K562 (cell line): ENCODE results near the gene CTSL. TPM values are rescaled to one million over a fixed set of nuclear protein-coding genes. Genes with fewer than 3 reads are reported as not detected.

Experiments used
- ATAC-seq: fragments of 200-7000 bp; cut with Tn5 transposase; 3 replicates; pipeline ENCODE4 v1.9.1; 2020; ENCODE audit warnings: moderate library complexity
- BruUV-seq: library from RNA; stranded (reverse); fragments of 400-500 nt; replicated peaks from 2 replicates; lab custom pipeline; 2021; lab: Mats Ljungman, UMichigan
- CTCF ChIA-PET: fragments of 300-600 bp; formaldehyde crosslinking; extraction: SDS; loops from one replicate; lab custom pipeline; 2021; ENCODE audit warnings: low intra/inter-chr PET ratio; lab: Yijun Ruan, JAX
- POLR2A ChIA-PET: fragments of 300-600, 350-650 bp; sonication (Branson Sonifier 250); formaldehyde crosslinking; extraction: SDS; loops from one replicate; lab custom pipeline; 2021; ENCODE audit warnings: antibody characterized with exemption, inconsistent platforms; lab: Yijun Ruan, JAX
- DNase-seq, 4 experiments: peaks; one replicate each; pipeline versions ENCODE4 v3.0.0 to v3.0.0-alpha.2; 2011 to 2018; ENCODE audit warnings: low spot score in 3 of 4, mixed read lengths in 3 of 4; ENCODE audit errors: extremely low read depth in 1 of 4
- FAIRE-seq: peaks from 2 replicates; lab custom pipeline; 2011; peaks lifted over from hg19 to GRCh38; lab: Jason Lieb, UNC
- H2AFZ ChIP-seq: 2 replicates; pipeline ENCODE4 v1.6.0; 2011; ENCODE audit warnings: low read depth, low read length, control low read depth, inconsistent platforms
- H3K27ac ChIP-seq: fragments of 200-600 bp; 3 replicates; pipeline ENCODE4 v1.8.0; 2011; ENCODE audit warnings: low read depth, mild to moderate bottlenecking, control low read depth, inconsistent platforms, low read length, moderate library complexity, mixed read lengths; ENCODE audit errors: extremely low read depth
- H3K27me3 ChIP-seq, 2 experiments: fragments of 300-600 bp in 1 of 2; 2 replicates in 1 of 2; 3 replicates in 1 of 2; pipeline versions ENCODE4 v1.6.0 to v1.8.0; 2011; ENCODE audit warnings: inconsistent platforms in 2 of 2, low read length in 2 of 2, mild to moderate bottlenecking in 1 of 2, mixed read lengths in 1 of 2, moderate library complexity in 1 of 2; ENCODE audit not compliant: control insufficient read depth in 2 of 2, insufficient read depth in 2 of 2
- H3K36me3 ChIP-seq: fragments of 300-600 bp; 3 replicates; pipeline ENCODE4 v1.8.0; 2011; ENCODE audit warnings: mild to moderate bottlenecking, low read length, inconsistent platforms; ENCODE audit not compliant: control insufficient read depth, insufficient read depth
- H3K4me1 ChIP-seq, 2 experiments: fragments of 200-600 bp in 1 of 2; replicated peaks in 1 of 2; 2 replicates in 1 of 2; 3 replicates in 1 of 2; pipeline versions ENCODE4 v1.5.1 to v1.8.0; 2011; ENCODE audit warnings: inconsistent platforms in 2 of 2, low read length in 2 of 2, mild to moderate bottlenecking in 1 of 2, mixed read lengths in 1 of 2, moderate library complexity in 1 of 2; ENCODE audit not compliant: control insufficient read depth in 2 of 2, insufficient read depth in 2 of 2
- H3K4me2 ChIP-seq: 2 replicates; pipeline ENCODE4 v1.6.1; 2011; ENCODE audit warnings: low read length, control low read depth, inconsistent platforms, mixed read lengths; ENCODE audit not compliant: insufficient read depth
- H3K4me3 ChIP-seq: fragments of 200-600 bp; sonication (generic), shearing (Covaris generic); 2 replicates; pipeline ENCODE4 v1.5.1; 2016; ENCODE audit warnings: control low read depth, inconsistent platforms
- H3K79me2 ChIP-seq: fragments of 200-600 bp; 3 replicates; pipeline ENCODE4 v1.8.0; 2011; ENCODE audit warnings: low read length, inconsistent platforms; ENCODE audit not compliant: control insufficient read depth, insufficient read depth
- H3K9ac ChIP-seq, 2 experiments: 2 replicates each; pipeline versions ENCODE4 v1.6.0 to v1.6.1; 2011; ENCODE audit warnings: low read depth in 2 of 2, low read length in 2 of 2, control low read depth in 1 of 2, inconsistent platforms in 1 of 2, mild to moderate bottlenecking in 1 of 2, mixed read lengths in 1 of 2; ENCODE audit not compliant: insufficient read depth in 1 of 2
- H3K9me1 ChIP-seq: one replicate; pipeline ENCODE4 v1.6.0; 2011; ENCODE audit warnings: inconsistent platforms, mild to moderate bottlenecking, low read length, moderate library complexity; ENCODE audit not compliant: control insufficient read depth, insufficient read depth
- H3K9me3 ChIP-seq: replicated peaks from 2 replicates; pipeline ENCODE4 v1.5.1; 2011; ENCODE audit warnings: low read depth, low read length, inconsistent platforms; ENCODE audit not compliant: control insufficient read depth, insufficient read depth
- H4K20me1 ChIP-seq: replicated peaks from 2 replicates; pipeline ENCODE4 v1.6.1; 2011; ENCODE audit warnings: low read length, inconsistent platforms, mixed read lengths; ENCODE audit not compliant: control insufficient read depth, insufficient read depth
- CBFA2T3 ChIP-seq: fragments of 450-650 bp; IDR thresholded peaks from 2 replicates; pipeline ENCODE4 v1.6.1; 2017
- CBX3 ChIP-seq, 2 experiments: IDR thresholded peaks; 1 replicate in 1 of 2; 2 replicates in 1 of 2; pipeline ENCODE4 v1.6.1; 2012; ENCODE audit warnings: inconsistent platforms in 2 of 2, low read length in 2 of 2, borderline replicate concordance in 1 of 2, control low read depth in 1 of 2
- KAT8 ChIP-seq: fragments of 450-650 bp; IDR thresholded peaks from 2 replicates; pipeline ENCODE4 v1.6.1; 2016; ENCODE audit warnings: low read depth, mild to moderate bottlenecking
- MITF ChIP-seq: IDR thresholded peaks from 2 replicates; pipeline ENCODE4 v1.6.1; 2014; ENCODE audit warnings: antibody characterized with exemption
- NCOR1 ChIP-seq: fragments of 450-650 bp; IDR thresholded peaks from 2 replicates; pipeline ENCODE4 v1.6.1; 2016; ENCODE audit warnings: mild to moderate bottlenecking, moderate library complexity
- PRDM10 ChIP-seq: fragments of 450-650 bp; IDR thresholded peaks from 2 replicates; pipeline ENCODE4 v1.6.1; 2018; ENCODE audit not compliant: partially characterized antibody
- PURB ChIP-seq: sonication (generic); formaldehyde crosslinking; IDR thresholded peaks from 2 replicates; pipeline ENCODE4 v1.9.0; 2021; ENCODE audit warnings: low read depth, mild to moderate bottlenecking, missing genetic modification reagents
- SREBF1 ChIP-seq: fragments of 150-350 bp; IDR thresholded peaks from 2 replicates; pipeline ENCODE4 v1.6.1; 2014; ENCODE audit warnings: antibody characterized with exemption, low read depth, low read length, borderline replicate concordance
- TAL1 ChIP-seq: fragments of 450-650 bp; IDR thresholded peaks from 2 replicates; pipeline ENCODE4 v1.6.1; 2016; ENCODE audit warnings: mild to moderate bottlenecking
- TBP ChIP-seq: optimal IDR thresholded peaks from 2 replicates; pipeline ENCODE3; 2011; ENCODE audit warnings: low read depth, low read length, improper control_type of control experiment
- TCF3 ChIP-seq: sonication (generic); formaldehyde crosslinking; IDR thresholded peaks from 2 replicates; pipeline ENCODE4 v1.4.0; 2020; ENCODE audit warnings: mild to moderate bottlenecking, missing genetic modification reagents
- TEAD4 ChIP-seq, 2 experiments: sonication (generic) in 1 of 2; formaldehyde crosslinking in 1 of 2; IDR thresholded peaks; 2 replicates each; pipeline versions ENCODE4 v1.6.1 to v1.8.0; 2012 to 2022; ENCODE audit warnings: borderline replicate concordance in 1 of 2, inconsistent platforms in 1 of 2, low read length in 1 of 2, mild to moderate bottlenecking in 1 of 2, missing genetic modification reagents in 1 of 2
- ZBTB5 ChIP-seq: fragments of 450-650 bp; IDR thresholded peaks from 2 replicates; pipeline ENCODE4 v1.6.1; 2017; ENCODE audit warnings: antibody characterized with exemption
- ZNF174 ChIP-seq: fragments of 250-450 bp; sonication (Bioruptor Pico); IDR thresholded peaks from 2 replicates; pipeline ENCODE4 v1.4.0; 2020; ENCODE audit warnings: mild to moderate bottlenecking
- WGBS: fragments of 100-300 bp; shearing (Covaris generic); methylation state at CpG from one replicate; pipeline ENCODE4 v1.1.6; 2016; ENCODE audit warnings: low coverage, mixed read lengths; ENCODE audit not compliant: insufficient coverage; ENCODE audit errors: missing lambda C conversion rate; 5-methylcytosine and 5-hydroxymethylcytosine counted together
- in situ Hi-C: fragments of 300-500 bp; cut with MboI; formaldehyde crosslinking; loops from 4 replicates; pipeline ENCODE4 v1.15.0; 2018; ENCODE audit warnings: inconsistent platforms, mixed read lengths
- intact Hi-C: fragments of 100-400 bp; cut with micrococcal nuclease; formaldehyde crosslinking; loops from 2 replicates; pipeline ENCODE4 v1.14.2; 2022
- polyA plus RNA-seq, 8 experiments: library from polyadenylated mRNA; depleted of rRNA in 4 of 8; stranded (reverse) in 5 of 8; unstranded in 3 of 8; fragments of >200 nt; fragmentation: Nextera tagmentation in 2 of 8; fragmentation: Illumina TruSeq in 1 of 8; extraction: Ambion mirVana in 2 of 8; extraction: Trizol in 1 of 8; gene quantifications; 2 replicates each; pipeline versions ENCODE4 v1.2.1 to v1.2.3, GENCODE V29; 2011 to 2014; ENCODE audit warnings: inconsistent platforms in 1 of 8, missing spikeins in 1 of 8
- total RNA-seq, 7 experiments: library from RNA; depleted of rRNA in 6 of 7; stranded (reverse); fragments of >200 nt in 6 of 7; fragmentation: Illumina TruSeq in 2 of 7; extraction: Trizol in 2 of 7; gene quantifications; 2 replicates each; pipeline versions ENCODE4 v1.2.1 to v1.2.3, GENCODE V29; 2011 to 2021; ENCODE audit warnings: low replicate concordance in 1 of 7

Gene CTSL
- total and polyA plus RNA-seq, 9 of the 15 experiments (the other 6 are each of a cell fraction or from before 2014, with no cell fraction given) = 55.9 to 165 (median 93.7) TPM

- TF ChIP-seq PRDM10 (no peak), KAT8 (no peak)
- TF ChIP-seq, all 486 proteins: peak for 0
Measured at GRCh38 chr9:87734106-87734505, 8.2 kb downstream of the CTSL start (continued).

- ATAC-seq = peak; percentile 69
- H3K36me3 ChIP-seq = no peaks in the 10 kb centered on the region
- no TSS peak for BruUV-seq
- no peak for TF ChIP-seq ZBTB5
- no peak for TF ChIP-seq PURB (CRISPR knock-in tag)
- peak; percentile 46; the same call in 1 of the 2 replicates for TF ChIP-seq TCF3 (CRISPR knock-in tag)
- peak in 1 of 2 experiments; percentile 42; a peak in 1 of 3 replicates for TF ChIP-seq CBX3 (IDR thresholded peaks at IDR 0.05; ENCODE audit: borderline replicate concordance in 1 of 2, low read length in 2 of 2)
- TF ChIP-seq MITF = no peak
- TF ChIP-seq ZNF174 (CRISPR knock-in tag) = no peak
- TF ChIP-seq TEAD4 (IDR thresholded peaks at IDR 0.05; ENCODE audit: low read length) = 0 out of 2 replicates have a peak, but pooled peaks have one; percentile 7
- TF ChIP-seq TEAD4 (CRISPR knock-in tag; IDR thresholded peaks at IDR 0.05; ENCODE audit: borderline replicate concordance) = no peak
- peak; percentile 45 for TF ChIP-seq TBP
- peak; percentile 13; the same call in 1 of the 2 replicates for TF ChIP-seq TAL1
- TF ChIP-seq NCOR1 = peak; percentile 19; the same call in 1 of the 2 replicates
- peak; percentile 73 for TF ChIP-seq CBFA2T3
- TF ChIP-seq SREBF1 = no peak
Measured at GRCh38 chr9:87739546-87739945, 13.6 kb downstream of the CTSL start.

More at GRCh38 chr9:87739546-87739945, 13.6 kb downstream of the CTSL start:
- Histone ChIP-seq H4K20me1 (no peaks in the 10 kb centered on the region), H3K9me3 (peaks cover 8% of the 10 kb centered on the region; the same call in 1 of the 2 replicates), H3K9me1 (no peaks in the 10 kb centered on the region), H3K27me3 (no peaks in the 10 kb centered on the region), H3K4me2 (peak overlapping the region; percentile 32), H2AFZ (peak overlapping the region; percentile 70; the same call in 1 of the 2 replicates), H3K79me2 (no peaks in the 10 kb centered on the region), H3K4me1 (peaks cover 0 to 20% of the 10 kb centered on the region in 2 experiments; a peak in 2 of 5 replicates), H3K4me3 (no peak overlapping the region), H3K9ac (no peak overlapping the region), H3K27ac (peak overlapping the region; percentile 43; the same call in 1 of the 3 replicates)
- intact Hi-C loops (no loop called here), in situ Hi-C loops (no loop called here)
- CTCF ChIA-PET = no interaction called here
- 0% methylated on average over 2 of the region's 3 CpGs for WGBS
- POLR2A ChIA-PET = interaction anchor here (1.0 to 1.4 kb wide), 2 partner anchors 10 to 14 kb away, joined by 3 to 4 read pairs; partner anchors contain the start of gene CTSL
- DNase-seq (peak in 2 of 4 experiments; percentile 14 to 59), FAIRE-seq (peak; percentile 85)
